Thyroid gland (tissue), 4 donors: ENCODE data around the gene AP1S2.

Experiments used
- POLR2A ChIP-seq, 2 donors: fragments of 450-650 bp; IDR thresholded peaks; one replicate each; pipeline ENCODE4 v1.6.1; 2017; ENCODE audit warnings: antibody characterized with exemption in 2 of 2, mild to moderate bottlenecking in 2 of 2, moderate library complexity in 1 of 2
- TF ChIP-seq, protein P1 (sequence below), 6 experiments: fragments of 200-600 bp in 3 of 6; fragments of 450-650 bp in 3 of 6; sonication (generic) in 3 of 6; IDR thresholded peaks; one replicate each; pipeline ENCODE4 v1.5.1; 2016 to 2019; ENCODE audit warnings: antibody characterized with exemption in 6 of 6, mild to moderate bottlenecking in 2 of 6, inconsistent platforms in 1 of 6, moderate library complexity in 1 of 6

- no peak for TF ChIP-seq POLR2A (IDR thresholded peaks at IDR 0.05)
- TF ChIP-seq, protein P1, sequence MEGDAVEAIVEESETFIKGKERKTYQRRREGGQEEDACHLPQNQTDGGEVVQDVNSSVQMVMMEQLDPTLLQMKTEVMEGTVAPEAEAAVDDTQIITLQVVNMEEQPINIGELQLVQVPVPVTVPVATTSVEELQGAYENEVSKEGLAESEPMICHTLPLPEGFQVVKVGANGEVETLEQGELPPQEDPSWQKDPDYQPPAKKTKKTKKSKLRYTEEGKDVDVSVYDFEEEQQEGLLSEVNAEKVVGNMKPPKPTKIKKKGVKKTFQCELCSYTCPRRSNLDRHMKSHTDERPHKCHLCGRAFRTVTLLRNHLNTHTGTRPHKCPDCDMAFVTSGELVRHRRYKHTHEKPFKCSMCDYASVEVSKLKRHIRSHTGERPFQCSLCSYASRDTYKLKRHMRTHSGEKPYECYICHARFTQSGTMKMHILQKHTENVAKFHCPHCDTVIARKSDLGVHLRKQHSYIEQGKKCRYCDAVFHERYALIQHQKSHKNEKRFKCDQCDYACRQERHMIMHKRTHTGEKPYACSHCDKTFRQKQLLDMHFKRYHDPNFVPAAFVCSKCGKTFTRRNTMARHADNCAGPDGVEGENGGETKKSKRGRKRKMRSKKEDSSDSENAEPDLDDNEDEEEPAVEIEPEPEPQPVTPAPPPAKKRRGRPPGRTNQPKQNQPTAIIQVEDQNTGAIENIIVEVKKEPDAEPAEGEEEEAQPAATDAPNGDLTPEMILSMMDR (IDR thresholded peaks at IDR 0.05): no peak
These were observed 2.0 kb upstream of the AP1S2 start for GRCh38 chrX:15856636-15857035.
